RWPE1 (cell line): ENCODE measurements around the gene ARMH2.

Experiments
- CTCF ChIA-PET: fragments of 350-600 bp; sonication (Branson Sonifier 250); formaldehyde crosslinking; extraction: SDS; loops from one replicate; lab custom pipeline; 2021; lab: Yijun Ruan, JAX
- POLR2A ChIA-PET: fragments of 400-600 bp; formaldehyde crosslinking; extraction: SDS; loops from one replicate; lab custom pipeline; 2020; ENCODE audit warnings: antibody characterized with exemption; ENCODE audit not compliant: low non-redundant PET; lab: Yijun Ruan, JAX
- DNase-seq: peaks from one replicate; pipeline ENCODE4 v3.0.0; 2012; ENCODE audit warnings: low spot score
- H3K27ac ChIP-seq: fragments of 450-650 bp; 2 replicates; pipeline ENCODE4 v1.5.1; 2017
- CTCF ChIP-seq: fragments of 450-650 bp; conservative IDR thresholded peaks from 2 replicates; pipeline ENCODE4 v1.5.1; 2017; ENCODE audit warnings: low read depth, mild to moderate bottlenecking

Gene ARMH2

DNA sequence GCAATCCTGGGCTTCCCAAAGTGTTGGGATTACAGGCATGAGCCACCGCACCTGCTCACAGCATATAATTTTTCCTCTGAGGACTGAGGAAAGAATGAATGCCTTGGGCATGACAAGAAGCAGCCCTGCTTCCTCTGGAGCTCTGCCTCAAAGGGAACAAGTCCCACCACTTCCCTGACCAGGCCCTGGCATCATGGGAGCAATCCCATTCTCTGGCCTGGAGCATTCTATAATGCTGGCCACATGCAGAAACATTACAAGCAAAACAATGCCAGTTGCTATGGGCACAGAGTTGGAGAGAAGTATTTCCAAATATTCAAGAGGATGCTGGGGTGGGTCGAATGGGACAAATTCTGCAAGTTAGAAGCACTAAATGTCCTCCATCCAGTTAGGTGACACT lies 41.5 kb upstream of the ARMH2 start:
- ChIA-PET POLR2A (interaction anchor here (0.7 kb wide), 1 partner anchor 65 kb away, joined by 9 read pairs; no protein-coding TSS in a partner anchor), CTCF (no interaction called here)
- H3K27ac ChIP-seq = no peak overlapping the region
- DNase-seq = no peak
- no peak for TF ChIP-seq CTCF

GRCh38 chr6:24838994-24839393 lies 40.3 kb upstream of the ARMH2 start:
- no peak for DNase-seq
- TF ChIP-seq CTCF = no peak
- no peak overlapping the region for H3K27ac ChIP-seq
- CTCF ChIA-PET = no interaction called here
- POLR2A ChIA-PET = no interaction called here

GRCh38 chr6:24838081-24838480 lies 39.4 kb upstream of the ARMH2 start:
- CTCF ChIA-PET = no interaction called here
- no peak for DNase-seq
- H3K27ac ChIP-seq = no peak overlapping the region
- POLR2A ChIA-PET = no interaction called here
- no peak for TF ChIP-seq CTCF

GRCh38 chr6:24836109-24836508 lies 37.4 kb upstream of the ARMH2 start:
- ChIA-PET CTCF (no interaction called here), POLR2A (no interaction called here)
- no peak for TF ChIP-seq CTCF
- no peak for DNase-seq
- H3K27ac ChIP-seq = no peak overlapping the region

DNA sequence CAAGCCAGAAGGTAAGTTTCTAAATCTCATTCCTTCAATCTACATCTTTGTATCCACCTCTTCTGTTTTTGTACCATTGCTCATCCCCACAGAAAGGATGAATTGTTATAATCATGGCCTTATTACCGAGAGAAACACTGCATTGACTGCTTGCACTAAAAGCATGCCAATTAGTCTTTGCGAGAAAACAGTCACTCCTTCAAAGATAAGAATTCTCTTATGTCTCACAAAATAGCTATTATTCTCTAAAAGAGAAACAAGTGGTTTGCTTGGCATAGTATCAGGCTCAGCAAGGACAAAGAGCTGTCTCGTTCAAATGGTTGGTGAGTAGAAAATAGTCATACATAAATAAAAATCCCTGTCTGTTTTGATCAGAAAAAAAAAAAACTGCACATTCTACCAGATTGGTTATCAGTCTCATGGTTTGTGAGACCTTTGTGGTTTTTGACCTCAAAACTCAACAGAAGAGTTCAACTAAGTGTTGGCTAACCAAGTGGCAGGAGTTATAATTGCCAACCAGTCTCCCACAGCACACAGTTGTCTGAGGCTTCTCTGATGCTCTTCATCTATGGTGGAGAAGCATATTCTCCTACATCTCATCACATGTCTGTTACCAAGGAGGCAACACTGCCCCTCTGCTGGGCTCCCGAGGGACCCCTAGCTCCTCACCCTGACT lies 35.1 kb upstream of the ARMH2 start:
- POLR2A ChIA-PET = no interaction called here
- CTCF ChIA-PET = no interaction called here
- no peak overlapping the region for H3K27ac ChIP-seq
- no peak for TF ChIP-seq CTCF
- no peak for DNase-seq

GRCh38 chr6:24832794-24833193 lies 34.1 kb upstream of the ARMH2 start:
- CTCF ChIA-PET = no interaction called here
- no peak for DNase-seq
- TF ChIP-seq CTCF = no peak
- POLR2A ChIA-PET = no interaction called here
- H3K27ac ChIP-seq = no peak overlapping the region
